Loucy (cell line): ENCODE measurements around the gene CNTN5.

ENCODE experiments used
- H2AFZ ChIP-seq: fragments of 200-600 bp; sonication (generic); 2 replicates; pipeline ENCODE4 v1.6.0; 2016; ENCODE audit warnings: antibody characterized with exemption, mild to moderate bottlenecking, low read length, moderate library complexity
- H3F3A ChIP-seq: fragments of 200-600 bp; 2 replicates; pipeline ENCODE4 v1.6.0; 2016; ENCODE audit warnings: antibody characterized with exemption, low read depth, mild to moderate bottlenecking
- H3K27me3 ChIP-seq: fragments of 200-600 bp; sonication (generic); 2 replicates; pipeline ENCODE4 v1.6.1; 2014; ENCODE audit warnings: low read length, mild to moderate bottlenecking; ENCODE audit not compliant: insufficient read depth, poor library complexity, severe bottlenecking
- H3K36me3 ChIP-seq: fragments of 200-600 bp; sonication (generic); 2 replicates; pipeline ENCODE4 v1.6.1; 2016; ENCODE audit warnings: low read length; ENCODE audit not compliant: insufficient read depth
- H3K4me1 ChIP-seq: fragments of 200-600 bp; sonication (generic); 2 replicates; pipeline ENCODE4 v1.5.1; 2014; ENCODE audit warnings: low read length, mild to moderate bottlenecking; ENCODE audit not compliant: insufficient read depth, poor library complexity, severe bottlenecking
- H3K4me2 ChIP-seq: fragments of 200-600 bp; sonication (generic); 2 replicates; pipeline ENCODE4 v1.6.0; 2014; ENCODE audit warnings: antibody characterized with exemption, low read length, low read depth, mild to moderate bottlenecking; ENCODE audit not compliant: poor library complexity, severe bottlenecking
- H3K4me3 ChIP-seq: fragments of 200-600 bp; sonication (generic); 2 replicates; pipeline ENCODE4 v1.5.1; 2014; ENCODE audit warnings: low read length, mild to moderate bottlenecking, mixed read lengths; ENCODE audit not compliant: poor library complexity, severe bottlenecking
- H3K79me2 ChIP-seq: fragments of 200-600 bp; sonication (generic); 2 replicates; pipeline ENCODE4 v1.6.1; 2014; ENCODE audit warnings: low read length; ENCODE audit not compliant: insufficient read depth
- H3K9ac ChIP-seq: fragments of 200-600 bp; sonication (generic); 2 replicates; pipeline ENCODE4 v1.6.0; 2014; ENCODE audit warnings: mild to moderate bottlenecking, low read depth, low read length, moderate library complexity; ENCODE audit not compliant: poor library complexity, severe bottlenecking
- H3K9me2 ChIP-seq: fragments of 200-600 bp; sonication (generic); replicated peaks from 2 replicates; pipeline ENCODE4 v1.6.1; 2016; ENCODE audit warnings: low read depth, low read length, mixed read lengths
- H3K9me3 ChIP-seq: fragments of 200-600 bp; sonication (generic); 2 replicates; pipeline ENCODE4 v1.6.1; 2014; ENCODE audit warnings: mild to moderate bottlenecking, antibody characterized with exemption, low read length, low read depth; ENCODE audit not compliant: insufficient read depth
- H4K20me1 ChIP-seq: fragments of 200-600 bp; sonication (generic); 2 replicates; pipeline ENCODE4 v1.6.0; 2014; ENCODE audit warnings: antibody characterized with exemption, low read length, mild to moderate bottlenecking; ENCODE audit not compliant: insufficient read depth, poor library complexity, severe bottlenecking
- EZH2phosphoT487 ChIP-seq: fragments of 200-600 bp; IDR thresholded peaks from 2 replicates; pipeline ENCODE4 v1.6.1; 2018; ENCODE audit warnings: antibody characterized with exemption, mild to moderate bottlenecking, moderate library complexity, borderline replicate concordance
- TF ChIP-seq, protein P1 (sequence below): fragments of 200-600 bp; sonication (generic); conservative IDR thresholded peaks from 2 replicates; pipeline ENCODE4 v1.5.1; 2014; ENCODE audit warnings: mild to moderate bottlenecking, antibody characterized with exemption, low read length

Gene CNTN5

DNA sequence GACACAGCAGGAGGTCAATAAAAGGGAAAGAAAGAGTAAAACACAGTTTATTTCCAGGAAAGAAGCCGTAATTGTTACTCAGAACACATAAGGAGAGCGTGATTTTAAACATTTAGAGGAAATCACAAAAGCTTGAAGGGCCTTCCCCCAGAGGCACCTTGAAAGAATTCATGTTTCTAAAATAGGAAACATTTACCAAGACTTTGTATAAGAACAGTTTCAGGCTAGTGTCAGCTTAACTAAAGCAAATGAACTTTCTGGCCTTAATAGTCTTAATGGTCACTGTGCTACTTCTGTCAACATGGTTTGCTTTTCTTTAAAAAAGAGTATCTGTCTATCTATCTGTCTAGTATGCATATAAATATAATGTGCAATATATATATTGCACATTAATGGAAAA lies 208.8 kb downstream of the CNTN5 start:
- H3K4me2 ChIP-seq, result no peak overlapping the region
- no peaks in the 10 kb centered on the region for H3K9me2 ChIP-seq
- H3K4me3 ChIP-seq, result no peak overlapping the region
- H3K4me1 ChIP-seq, result no peaks in the 10 kb centered on the region
- no peaks in the 10 kb centered on the region for H4K20me1 ChIP-seq
- no peaks in the 10 kb centered on the region for H3K27me3 ChIP-seq
- no peaks in the 10 kb centered on the region for H3K79me2 ChIP-seq
- TF ChIP-seq, protein P1, sequence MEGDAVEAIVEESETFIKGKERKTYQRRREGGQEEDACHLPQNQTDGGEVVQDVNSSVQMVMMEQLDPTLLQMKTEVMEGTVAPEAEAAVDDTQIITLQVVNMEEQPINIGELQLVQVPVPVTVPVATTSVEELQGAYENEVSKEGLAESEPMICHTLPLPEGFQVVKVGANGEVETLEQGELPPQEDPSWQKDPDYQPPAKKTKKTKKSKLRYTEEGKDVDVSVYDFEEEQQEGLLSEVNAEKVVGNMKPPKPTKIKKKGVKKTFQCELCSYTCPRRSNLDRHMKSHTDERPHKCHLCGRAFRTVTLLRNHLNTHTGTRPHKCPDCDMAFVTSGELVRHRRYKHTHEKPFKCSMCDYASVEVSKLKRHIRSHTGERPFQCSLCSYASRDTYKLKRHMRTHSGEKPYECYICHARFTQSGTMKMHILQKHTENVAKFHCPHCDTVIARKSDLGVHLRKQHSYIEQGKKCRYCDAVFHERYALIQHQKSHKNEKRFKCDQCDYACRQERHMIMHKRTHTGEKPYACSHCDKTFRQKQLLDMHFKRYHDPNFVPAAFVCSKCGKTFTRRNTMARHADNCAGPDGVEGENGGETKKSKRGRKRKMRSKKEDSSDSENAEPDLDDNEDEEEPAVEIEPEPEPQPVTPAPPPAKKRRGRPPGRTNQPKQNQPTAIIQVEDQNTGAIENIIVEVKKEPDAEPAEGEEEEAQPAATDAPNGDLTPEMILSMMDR, result no peak
- TF ChIP-seq EZH2phosphoT487, result no peak
- H3K36me3 ChIP-seq, result no peaks in the 10 kb centered on the region
- no peaks in the 10 kb centered on the region for H3F3A ChIP-seq
- no peaks in the 10 kb centered on the region for H3K9me3 ChIP-seq
- no peak overlapping the region for H2AFZ ChIP-seq
- no peak overlapping the region for H3K9ac ChIP-seq

DNA sequence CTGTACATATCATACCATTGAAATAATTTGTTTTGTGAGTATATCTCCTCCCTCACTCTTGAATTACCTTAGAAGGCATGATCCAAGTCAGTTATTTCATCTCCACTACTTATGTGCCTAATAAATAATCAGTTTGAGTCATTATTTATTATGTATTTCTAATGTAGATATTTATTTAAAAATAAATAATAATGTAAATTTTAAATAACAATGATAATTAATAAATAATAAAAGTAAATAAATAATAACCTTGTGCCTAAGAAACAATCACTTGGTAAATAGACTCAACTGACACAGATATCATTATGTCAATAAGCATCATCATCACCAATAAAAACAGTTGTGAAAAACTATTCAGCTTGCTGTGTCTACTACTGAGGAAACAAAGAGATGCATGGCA lies 213.8 kb downstream of the CNTN5 start:
- Histone ChIP-seq H3F3A (no peaks in the 10 kb centered on the region), H3K4me2 (no peak overlapping the region), H3K4me1 (no peaks in the 10 kb centered on the region), H2AFZ (no peak overlapping the region), H3K9ac (no peak overlapping the region), H3K79me2 (no peaks in the 10 kb centered on the region), H3K9me3 (no peaks in the 10 kb centered on the region), H3K36me3 (no peaks in the 10 kb centered on the region), H4K20me1 (no peaks in the 10 kb centered on the region), H3K4me3 (no peak overlapping the region), H3K9me2 (no peaks in the 10 kb centered on the region), H3K27me3 (no peaks in the 10 kb centered on the region)
- TF ChIP-seq, protein P1, result no peak
- no peak for TF ChIP-seq EZH2phosphoT487

DNA sequence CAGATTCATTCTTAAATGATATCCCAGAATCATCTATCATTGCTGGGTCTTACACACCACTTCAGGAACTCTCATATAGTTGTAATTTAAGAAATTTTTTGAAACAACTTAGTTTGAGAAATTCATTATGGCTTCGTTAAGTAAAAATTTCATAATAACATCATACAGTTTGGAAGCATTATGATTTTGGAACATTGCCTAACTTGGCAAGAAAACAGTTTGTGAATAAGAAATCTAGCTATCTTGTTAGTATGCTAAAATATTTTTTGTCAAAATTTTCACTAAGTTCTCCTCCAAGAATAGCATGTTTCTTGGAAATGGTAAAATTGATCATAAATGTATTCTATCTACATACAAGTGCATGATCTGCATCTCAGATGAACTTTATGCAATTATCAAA lies 217.7 kb downstream of the CNTN5 start:
- Histone ChIP-seq H3K4me2 (no peak overlapping the region), H3K36me3 (no peaks in the 10 kb centered on the region), H4K20me1 (no peaks in the 10 kb centered on the region), H3K9ac (no peak overlapping the region), H3K9me2 (no peaks in the 10 kb centered on the region), H3K4me1 (no peaks in the 10 kb centered on the region), H3K79me2 (no peaks in the 10 kb centered on the region), H2AFZ (no peak overlapping the region), H3K4me3 (no peak overlapping the region), H3K27me3 (no peaks in the 10 kb centered on the region), H3K9me3 (no peaks in the 10 kb centered on the region), H3F3A (no peaks in the 10 kb centered on the region)
- TF ChIP-seq EZH2phosphoT487, result no peak
- TF ChIP-seq, protein P1, result no peak
